HepG2 (cell line): ENCODE data around the gene ASAP2. TPM values are rescaled to one million over a fixed set of nuclear protein-coding genes. Genes with fewer than 3 reads are reported as not detected.

Source experiments
- CBX5 ChIP-seq: sonication (generic); formaldehyde crosslinking; IDR thresholded peaks from 2 replicates; pipeline ENCODE4 v1.4.0; 2020; ENCODE audit warnings: missing genetic modification reagents, borderline replicate concordance
- CEBPB ChIP-seq: IDR thresholded peaks from 2 replicates; pipeline ENCODE4 v1.6.1; 2011; ENCODE audit warnings: low read depth, low read length, improper control_type of control experiment, borderline replicate concordance
- DNMT1 ChIP-seq: sonication (generic); formaldehyde crosslinking; IDR thresholded peaks from 2 replicates; pipeline ENCODE4 v1.5.1; 2020; ENCODE audit warnings: mild to moderate bottlenecking, missing genetic modification reagents
- ETV6 ChIP-seq: sonication (generic); formaldehyde crosslinking; conservative IDR thresholded peaks from 2 replicates; pipeline ENCODE4 v1.4.0; 2020; ENCODE audit warnings: missing genetic modification reagents
- FUBP1 ChIP-seq: sonication (generic); formaldehyde crosslinking; IDR thresholded peaks from 2 replicates; pipeline ENCODE4 v1.5.1; 2020; ENCODE audit warnings: missing genetic modification reagents, mild to moderate bottlenecking, borderline replicate concordance
- GABPB1 ChIP-seq: IDR thresholded peaks from 2 replicates; pipeline ENCODE4 v1.6.1; 2016; ENCODE audit warnings: mild to moderate bottlenecking, missing genetic modification reagents, moderate library complexity, missing compliant biosample characterization
- GATAD2A ChIP-seq: IDR thresholded peaks from 2 replicates; pipeline ENCODE4 v1.6.1; 2016
- GZF1 ChIP-seq: sonication (generic); formaldehyde crosslinking; IDR thresholded peaks from 2 replicates; pipeline ENCODE4 v1.5.1; 2020; ENCODE audit warnings: mild to moderate bottlenecking, missing genetic modification reagents
- HNF1A ChIP-seq, 2 experiments: sonication (generic) in 1 of 2; formaldehyde crosslinking in 1 of 2; IDR thresholded peaks; 2 replicates each; pipeline versions ENCODE4 v1.4.0 to v1.6.1; 2016 to 2020; ENCODE audit warnings: borderline replicate concordance in 1 of 2, low read depth in 1 of 2, mild to moderate bottlenecking in 1 of 2, missing genetic modification reagents in 1 of 2
- MATR3 ChIP-seq: sonication (generic); formaldehyde crosslinking; IDR thresholded peaks from 2 replicates; pipeline ENCODE4 v1.4.0; 2020; ENCODE audit warnings: missing genetic modification reagents
- PITX1 ChIP-seq: sonication (generic); formaldehyde crosslinking; IDR thresholded peaks from 2 replicates; pipeline ENCODE4 v1.5.1; 2020; ENCODE audit warnings: mild to moderate bottlenecking, missing genetic modification reagents
- SOX6 ChIP-seq, 2 experiments: fragments of 450-650 bp in 1 of 2; sonication (generic) in 1 of 2; formaldehyde crosslinking in 1 of 2; IDR thresholded peaks; 2 replicates each; pipeline versions ENCODE4 v1.4.0 to v1.6.1; 2017 to 2020; ENCODE audit warnings: antibody characterized with exemption in 1 of 2, mild to moderate bottlenecking in 1 of 2, missing genetic modification reagents in 1 of 2
- TRIM24 ChIP-seq: sonication (generic); formaldehyde crosslinking; IDR thresholded peaks from 2 replicates; pipeline ENCODE4 v1.8.0; 2022; ENCODE audit warnings: mild to moderate bottlenecking, missing genetic modification reagents
- YEATS4 ChIP-seq: sonication (generic); formaldehyde crosslinking; IDR thresholded peaks from 2 replicates; pipeline ENCODE4 v1.4.0; 2020; ENCODE audit warnings: missing genetic modification reagents, borderline replicate concordance
- ZNF430 ChIP-seq: sonication (generic); formaldehyde crosslinking; IDR thresholded peaks from 2 replicates; pipeline ENCODE4 v1.9.0; 2021; ENCODE audit warnings: mild to moderate bottlenecking, missing genetic modification reagents
- ZNF556 ChIP-seq: sonication (generic); formaldehyde crosslinking; IDR thresholded peaks from 2 replicates; pipeline ENCODE4 v1.4.0; 2020; ENCODE audit warnings: mild to moderate bottlenecking, missing genetic modification reagents, borderline replicate concordance
- ZNF574 ChIP-seq: sonication (generic); formaldehyde crosslinking; IDR thresholded peaks from 2 replicates; pipeline ENCODE4 v1.4.0; 2020; ENCODE audit warnings: missing genetic modification reagents
- ZNF747 ChIP-seq: sonication (generic); formaldehyde crosslinking; IDR thresholded peaks from 2 replicates; pipeline ENCODE4 v1.8.1; 2023; ENCODE audit warnings: missing genetic modification reagents, mild to moderate bottlenecking, borderline replicate concordance
- ZNF781 ChIP-seq: sonication (generic); formaldehyde crosslinking; IDR thresholded peaks from 2 replicates; pipeline ENCODE4 v1.5.1; 2020; ENCODE audit warnings: borderline replicate concordance, mild to moderate bottlenecking, missing genetic modification reagents; ENCODE audit errors: not compliant biosample characterization
- polyA plus RNA-seq, 8 experiments: library from polyadenylated mRNA; depleted of rRNA in 3 of 8; stranded (reverse) in 7 of 8; unstranded in 1 of 8; fragments of >200 nt; fragmentation: Illumina TruSeq in 4 of 8; extraction: Trizol in 4 of 8; gene quantifications; 2 replicates each; pipeline versions ENCODE4 v1.2.1 to v1.2.3, GENCODE V29; 2011 to 2016; ENCODE audit warnings: low read depth in 4 of 8, missing spikeins in 1 of 8, mixed read lengths in 1 of 8; ENCODE audit not compliant: insufficient read depth in 1 of 8
- total RNA-seq, 5 experiments: library from RNA; depleted of rRNA; stranded (reverse); fragments of >200 nt; fragmentation: Illumina TruSeq; extraction: Trizol; gene quantifications; 2 replicates each; pipeline ENCODE4 v1.2.3, GENCODE V29; 2016; ENCODE audit warnings: low read depth in 1 of 5

ASAP2 gene
- total and polyA plus RNA-seq, 2 of the 13 experiments (the other 11 are each of a cell fraction or from before 2014, with no cell fraction given) = 7.3 to 22.3 TPM

- TF ChIP-seq ZNF574 (no peak), HNF1A (IDR thresholded peaks at IDR 0.05; ENCODE audit: low read depth) (no peak), HNF1A (CRISPR knock-in tag; IDR thresholded peaks at IDR 0.05; ENCODE audit: borderline replicate concordance) (no peak), PITX1 (no peak), CEBPB (peak; percentile 70; the same call in 1 of the 2 replicates), ETV6 (CRISPR knock-in tag) (no peak), ZNF747 (CRISPR knock-in tag) (0 out of 2 replicates have a peak, but pooled peaks have one; percentile 9), TRIM24 (CRISPR knock-in tag) (no peak), GATAD2A (CRISPR knock-in tag) (peak; percentile 30; the same call in 1 of the 2 replicates), YEATS4 (0 out of 2 replicates have a peak, but pooled peaks have one; percentile 24), CBX5 (peak; percentile 49; the same call in 1 of the 2 replicates), GABPB1 (CRISPR knock-in tag) (peak; percentile 62), ZNF430 (no peak), DNMT1 (CRISPR knock-in tag) (no peak), GZF1 (0 out of 2 replicates have a peak, but pooled peaks have one; percentile 25), ZNF781 (CRISPR knock-in tag) (no peak), FUBP1 (CRISPR knock-in tag) (no peak), MATR3 (CRISPR knock-in tag) (no peak), ZNF556 (CRISPR knock-in tag) (peak; percentile 33; the same call in 1 of the 2 replicates), SOX6 (IDR thresholded peaks at IDR 0.05) (no peak), SOX6 (CRISPR knock-in tag; IDR thresholded peaks at IDR 0.05) (peak; percentile 15; the same call in 1 of the 2 replicates)
These were observed 39.8 kb upstream of the ASAP2 start (continued) for GRCh38 chr2:9166579-9167377.
